AG08395 (cell line): ENCODE data around the gene MAGEF1.
"Not testable (repeated sequence)": the region's sequence is repeated elsewhere in the genome, so short reads cannot be mapped to it uniquely, and the experiment has no call there.

Experiments
- DNase-seq: peaks from one replicate; pipeline ENCODE4 v3.0.0; 2012; ENCODE audit warnings: mixed read lengths, low spot score

The MAGEF1 gene

GRCh38 chr3:184742676-184743135, 30.8 kb upstream of the MAGEF1 start:
- no peak for DNase-seq

- DNase-seq, result no peak
Observed at GRCh38 chr3:184741798-184742675, 30.2 kb upstream of the MAGEF1 start.

GRCh38 chr3:184741259-184741556, 29.3 kb upstream of the MAGEF1 start:
- DNase-seq, result no peak

GRCh38 chr3:184740509-184741258, 28.8 kb upstream of the MAGEF1 start:
- DNase-seq, result peak; percentile 81

GRCh38 chr3:184739594-184740505, 28.0 kb upstream of the MAGEF1 start:
- no peak for DNase-seq

GRCh38 chr3:184738982-184739381, 27.1 kb upstream of the MAGEF1 start:
- DNase-seq, result no peak

- DNase-seq, result no peak
Observed at GRCh38 chr3:184738506-184738890, 26.6 kb upstream of the MAGEF1 start.

GRCh38 chr3:184737641-184738505, 26.0 kb upstream of the MAGEF1 start:
- DNase-seq, result peak; percentile 76

- DNase-seq, result no peak
Observed at GRCh38 chr3:184737063-184737462, 25.2 kb upstream of the MAGEF1 start.

GRCh38 chr3:184734903-184735701, 23.2 kb upstream of the MAGEF1 start:
- no peak for DNase-seq

GRCh38 chr3:184733971-184734608, 22.2 kb upstream of the MAGEF1 start:
- DNase-seq, result no peak

- DNase-seq, result no peak
Observed at GRCh38 chr3:184733181-184733580, 21.3 kb upstream of the MAGEF1 start.

- no peak for DNase-seq
Observed at GRCh38 chr3:184731786-184732537, 20.1 kb upstream of the MAGEF1 start.

- DNase-seq, result no peak
Observed at GRCh38 chr3:184730924-184731323, 19.1 kb upstream of the MAGEF1 start.

GRCh38 chr3:184729154-184729553, 17.3 kb upstream of the MAGEF1 start:
- DNase-seq, result not testable (repeated sequence)

GRCh38 chr3:184728010-184728527, 16.2 kb upstream of the MAGEF1 start:
- DNase-seq, result no peak

GRCh38 chr3:184727357-184728009, 15.6 kb upstream of the MAGEF1 start:
- DNase-seq, result peak; percentile 81

- DNase-seq, result no peak
Observed at GRCh38 chr3:184726497-184726896, 14.6 kb upstream of the MAGEF1 start.
